ENCODE measurements around the gene WDR62.
"Not testable (repeated sequence)": the region's sequence is repeated elsewhere in the genome, so short reads cannot be mapped to it uniquely, and the experiment has no call there.

The WDR62 gene

GRCh38 chr19:36031308-36031707, 23.4 kb upstream of the WDR62 start:
- Histone ChIP-seq H3F3A (ENCODE audit: low read depth) (no peaks in the 10 kb centered on the region), H3K4me1 (ENCODE audit: insufficient read depth, low read length, poor library complexity, severe bottlenecking) (peaks cover 8% of the 10 kb centered on the region), H4K20me1 (ENCODE audit: insufficient read depth, low read length, poor library complexity, severe bottlenecking) (no peaks in the 10 kb centered on the region), H2AFZ (ENCODE audit: low read length) (no peak overlapping the region), H3K27me3 (ENCODE audit: insufficient read depth, low read length, poor library complexity, severe bottlenecking) (no peaks in the 10 kb centered on the region), H3K9me3 (ENCODE audit: insufficient read depth, low read depth, low read length) (no peaks in the 10 kb centered on the region), H3K36me3 (ENCODE audit: insufficient read depth, low read length) (no peaks in the 10 kb centered on the region), H3K9ac (ENCODE audit: low read depth, low read length, poor library complexity, severe bottlenecking) (no peak overlapping the region), H3K9me2 (replicated peaks; ENCODE audit: low read depth, low read length) (no peaks in the 10 kb centered on the region), H3K4me2 (ENCODE audit: low read depth, low read length, poor library complexity, severe bottlenecking) (no peak overlapping the region), H3K4me3 (ENCODE audit: low read length, poor library complexity, severe bottlenecking) (no peak overlapping the region), H3K79me2 (ENCODE audit: insufficient read depth, low read length) (no peaks in the 10 kb centered on the region)
- no peak for TF ChIP-seq CTCF (conservative IDR thresholded peaks at IDR 0.05; ENCODE audit: low read length)
- TF ChIP-seq EZH2phosphoT487 (IDR thresholded peaks at IDR 0.05; ENCODE audit: borderline replicate concordance), result no peak

- Histone ChIP-seq H3K4me2 (ENCODE audit: low read depth, low read length, poor library complexity, severe bottlenecking) (no peak within 1 kb of the TSS), H3K4me3 (ENCODE audit: low read length, poor library complexity, severe bottlenecking) (no peak within 1 kb of the TSS), H3K79me2 (ENCODE audit: insufficient read depth, low read length) (no peaks in the 10 kb centered on the region), H3K9ac (ENCODE audit: low read depth, low read length, poor library complexity, severe bottlenecking) (no peak within 1 kb of the TSS), H3K36me3 (ENCODE audit: insufficient read depth, low read length) (no peaks in the 10 kb centered on the region), H3F3A (ENCODE audit: low read depth) (no peaks in the 10 kb centered on the region), H4K20me1 (ENCODE audit: insufficient read depth, low read length, poor library complexity, severe bottlenecking) (no peaks in the 10 kb centered on the region), H3K27me3 (ENCODE audit: insufficient read depth, low read length, poor library complexity, severe bottlenecking) (no peaks in the 10 kb centered on the region), H2AFZ (ENCODE audit: low read length) (no peak within 1 kb of the TSS), H3K9me3 (ENCODE audit: insufficient read depth, low read depth, low read length) (no peaks in the 10 kb centered on the region), H3K9me2 (replicated peaks; ENCODE audit: low read depth, low read length) (no peaks in the 10 kb centered on the region), H3K4me1 (ENCODE audit: insufficient read depth, low read length, poor library complexity, severe bottlenecking) (peaks cover 14% of the 10 kb centered on the region)
- TF ChIP-seq CTCF (conservative IDR thresholded peaks at IDR 0.05; ENCODE audit: low read length) (no peak), EZH2phosphoT487 (IDR thresholded peaks at IDR 0.05; ENCODE audit: borderline replicate concordance) (no peak)
Measured at GRCh38 chr19:36032251-36033104, 22.2 kb upstream of the WDR62 start, which contains the start of gene CLIP3. TSS of gene CLIP3 (minus strand) at chr19:36032873. CDS start at chr19:36032357, 516 bp downstream.

GRCh38 chr19:36040495-36040894, 14.2 kb upstream of the WDR62 start:
- no peak overlapping the region for H3K4me2 ChIP-seq (ENCODE audit: low read depth, low read length, poor library complexity, severe bottlenecking)
- no peaks in the 10 kb centered on the region for H3F3A ChIP-seq (ENCODE audit: low read depth)
- no peak overlapping the region for H3K9ac ChIP-seq (ENCODE audit: low read depth, low read length, poor library complexity, severe bottlenecking)
- no peaks in the 10 kb centered on the region for H3K27me3 ChIP-seq (ENCODE audit: insufficient read depth, low read length, poor library complexity, severe bottlenecking)
- no peaks in the 10 kb centered on the region for H3K36me3 ChIP-seq (ENCODE audit: insufficient read depth, low read length)
- no peak for TF ChIP-seq EZH2phosphoT487 (IDR thresholded peaks at IDR 0.05; ENCODE audit: borderline replicate concordance)
- TF ChIP-seq CTCF (conservative IDR thresholded peaks at IDR 0.05; ENCODE audit: low read length), result no peak
- H3K79me2 ChIP-seq (ENCODE audit: insufficient read depth, low read length), result no peaks in the 10 kb centered on the region
- H3K4me1 ChIP-seq (ENCODE audit: insufficient read depth, low read length, poor library complexity, severe bottlenecking), result peaks cover 9% of the 10 kb centered on the region
- H4K20me1 ChIP-seq (ENCODE audit: insufficient read depth, low read length, poor library complexity, severe bottlenecking), result no peaks in the 10 kb centered on the region
- no peak overlapping the region for H3K4me3 ChIP-seq (ENCODE audit: low read length, poor library complexity, severe bottlenecking)
- H2AFZ ChIP-seq (ENCODE audit: low read length), result no peak overlapping the region
- no peaks in the 10 kb centered on the region for H3K9me2 ChIP-seq (replicated peaks; ENCODE audit: low read depth, low read length)
- H3K9me3 ChIP-seq (ENCODE audit: insufficient read depth, low read depth, low read length), result no peaks in the 10 kb centered on the region

GRCh38 chr19:36041092-36041491, 13.6 kb upstream of the WDR62 start:
- H3K9me3 ChIP-seq (ENCODE audit: insufficient read depth, low read depth, low read length); H3K9ac ChIP-seq (ENCODE audit: low read depth, low read length, poor library complexity, severe bottlenecking); H3F3A ChIP-seq (ENCODE audit: low read depth); H3K9me2 ChIP-seq (replicated peaks; ENCODE audit: low read depth, low read length); H3K4me3 ChIP-seq (ENCODE audit: low read length, poor library complexity, severe bottlenecking); H2AFZ ChIP-seq (ENCODE audit: low read length); H4K20me1 ChIP-seq (ENCODE audit: insufficient read depth, low read length, poor library complexity, severe bottlenecking); H3K79me2 ChIP-seq (ENCODE audit: insufficient read depth, low read length); H3K4me1 ChIP-seq (ENCODE audit: insufficient read depth, low read length, poor library complexity, severe bottlenecking); H3K36me3 ChIP-seq (ENCODE audit: insufficient read depth, low read length); H3K4me2 ChIP-seq (ENCODE audit: low read depth, low read length, poor library complexity, severe bottlenecking); H3K27me3 ChIP-seq (ENCODE audit: insufficient read depth, low read length, poor library complexity, severe bottlenecking): not testable (repeated sequence)
